ENCODE data around the gene CYTH1.

DNA sequence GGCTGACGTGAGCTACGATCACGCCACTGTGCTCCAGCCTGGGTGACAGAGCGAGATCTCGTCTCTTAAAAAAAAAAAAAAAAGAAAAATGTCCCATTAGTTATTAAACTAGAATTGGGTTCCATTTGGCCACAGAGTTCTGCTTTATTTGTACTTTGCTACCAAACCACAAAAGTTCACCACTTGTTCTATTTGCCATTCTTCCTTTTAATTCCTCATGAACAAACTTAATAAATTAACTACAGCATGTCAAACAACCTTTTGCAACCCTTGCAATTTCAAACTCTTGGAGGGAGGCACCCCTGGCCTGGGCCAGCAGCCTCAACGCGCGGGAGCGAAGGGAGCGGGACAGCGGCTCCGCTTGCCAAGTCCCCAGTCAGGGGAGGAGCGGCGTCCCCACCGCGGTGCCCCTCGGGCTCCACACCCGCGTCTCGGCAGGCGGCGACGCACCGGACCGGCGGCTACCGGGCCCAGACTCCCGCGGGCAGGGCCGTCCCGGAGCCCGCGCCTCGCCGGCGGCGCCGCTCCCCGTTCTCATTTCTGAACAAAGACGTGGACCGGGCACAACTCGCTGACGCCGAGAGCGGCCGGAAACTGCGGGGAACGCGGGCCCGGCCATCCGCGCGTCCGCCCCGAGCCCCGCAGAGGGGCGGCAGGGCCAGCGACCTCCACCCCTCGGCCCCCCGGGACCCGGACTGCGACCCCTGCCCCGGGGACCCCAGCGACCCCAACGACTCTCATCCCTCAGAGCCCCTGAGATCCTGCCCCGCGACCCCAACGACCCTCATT, 775 bp downstream of the CYTH1 start:
- TF ChIP-seq, protein P1, sequence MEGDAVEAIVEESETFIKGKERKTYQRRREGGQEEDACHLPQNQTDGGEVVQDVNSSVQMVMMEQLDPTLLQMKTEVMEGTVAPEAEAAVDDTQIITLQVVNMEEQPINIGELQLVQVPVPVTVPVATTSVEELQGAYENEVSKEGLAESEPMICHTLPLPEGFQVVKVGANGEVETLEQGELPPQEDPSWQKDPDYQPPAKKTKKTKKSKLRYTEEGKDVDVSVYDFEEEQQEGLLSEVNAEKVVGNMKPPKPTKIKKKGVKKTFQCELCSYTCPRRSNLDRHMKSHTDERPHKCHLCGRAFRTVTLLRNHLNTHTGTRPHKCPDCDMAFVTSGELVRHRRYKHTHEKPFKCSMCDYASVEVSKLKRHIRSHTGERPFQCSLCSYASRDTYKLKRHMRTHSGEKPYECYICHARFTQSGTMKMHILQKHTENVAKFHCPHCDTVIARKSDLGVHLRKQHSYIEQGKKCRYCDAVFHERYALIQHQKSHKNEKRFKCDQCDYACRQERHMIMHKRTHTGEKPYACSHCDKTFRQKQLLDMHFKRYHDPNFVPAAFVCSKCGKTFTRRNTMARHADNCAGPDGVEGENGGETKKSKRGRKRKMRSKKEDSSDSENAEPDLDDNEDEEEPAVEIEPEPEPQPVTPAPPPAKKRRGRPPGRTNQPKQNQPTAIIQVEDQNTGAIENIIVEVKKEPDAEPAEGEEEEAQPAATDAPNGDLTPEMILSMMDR (IDR thresholded peaks at IDR 0.05) = no peak
- peak in 1 of 4 donors; percentile 28 for TF ChIP-seq POLR2A (IDR thresholded peaks at IDR 0.05)
